K562 (cell line): ENCODE data around the gene IGLON5. TPM values are rescaled to one million over a fixed set of nuclear protein-coding genes. Genes with fewer than 3 reads are reported as not detected.

Source experiments
- BHLHE40 ChIP-seq: IDR thresholded peaks from 2 replicates; pipeline ENCODE4 v1.6.1; 2011; ENCODE audit warnings: low read length, improper control_type of control experiment
- CREB5 ChIP-seq: fragments of 250-450 bp; sonication (Bioruptor Pico); IDR thresholded peaks from 2 replicates; pipeline ENCODE4 v1.5.0; 2020; ENCODE audit warnings: mild to moderate bottlenecking
- EP400 ChIP-seq: fragments of 450-650 bp; IDR thresholded peaks from 2 replicates; pipeline ENCODE4 v1.6.1; 2017; ENCODE audit warnings: antibody characterized with exemption, mild to moderate bottlenecking, moderate library complexity
- EWSR1 ChIP-seq: fragments of 450-650 bp; IDR thresholded peaks from 2 replicates; pipeline ENCODE4 v1.6.1; 2018; ENCODE audit warnings: borderline replicate concordance, mild to moderate bottlenecking, low read depth, moderate library complexity; ENCODE audit not compliant: partially characterized antibody
- GTF2F1 ChIP-seq: IDR thresholded peaks from 2 replicates; pipeline ENCODE4 v1.6.1; 2011; ENCODE audit warnings: low read depth, low read length, improper control_type of control experiment
- HMGXB4 ChIP-seq: sonication (generic); formaldehyde crosslinking; IDR thresholded peaks from 2 replicates; pipeline ENCODE4 v1.8.1; 2023; ENCODE audit warnings: mild to moderate bottlenecking, missing genetic modification reagents
- KDM4B ChIP-seq, 2 experiments: fragments of 450-650 bp in 1 of 2; sonication (generic) in 1 of 2; IDR thresholded peaks; 2 replicates each; pipeline ENCODE4 v1.6.1; 2016 to 2017; ENCODE audit warnings: borderline replicate concordance in 2 of 2, antibody characterized with exemption in 1 of 2, low read depth in 1 of 2, mild to moderate bottlenecking in 1 of 2
- MAX ChIP-seq: sonication (generic); formaldehyde crosslinking; IDR thresholded peaks from 2 replicates; pipeline ENCODE4 v1.9.0; 2022; ENCODE audit warnings: mild to moderate bottlenecking, missing genetic modification reagents
- PHB2 ChIP-seq: fragments of 450-650 bp; IDR thresholded peaks from 2 replicates; pipeline ENCODE4 v1.6.1; 2017; ENCODE audit warnings: low read depth
- PTBP1 ChIP-seq: fragments of 200-400 bp; formaldehyde crosslinking; IDR thresholded peaks from 2 replicates; pipeline ENCODE4 v1.6.1; 2017; ENCODE audit warnings: low read depth, low read length
- PTTG1 ChIP-seq: fragments of 450-650 bp; IDR thresholded peaks from 2 replicates; pipeline ENCODE4 v1.6.1; 2016; ENCODE audit warnings: low read depth, mild to moderate bottlenecking, missing genetic modification characterization, missing compliant biosample characterization
- RBM39 ChIP-seq: fragments of 200-400 bp; formaldehyde crosslinking; optimal IDR thresholded peaks from 2 replicates; pipeline ENCODE3; 2018; ENCODE audit warnings: low read depth, low read length
- SRSF9 ChIP-seq: fragments of 200-400 bp; formaldehyde crosslinking; IDR thresholded peaks from 2 replicates; pipeline ENCODE4 v1.6.1; 2017; ENCODE audit warnings: low read depth, low read length, borderline replicate concordance
- TCFL5 ChIP-seq: fragments of 250-450 bp; sonication (Bioruptor Pico); conservative IDR thresholded peaks from 2 replicates; pipeline ENCODE4 v1.6.1; 2021; ENCODE audit warnings: mild to moderate bottlenecking, moderate library complexity, matching md5 sums
- TEAD2 ChIP-seq: fragments of 450-650 bp; IDR thresholded peaks from 2 replicates; pipeline ENCODE4 v1.6.1; 2016; ENCODE audit warnings: missing genetic modification characterization, control low read depth, missing compliant biosample characterization
- ZNF740 ChIP-seq, 3 experiments: fragments of 200-800 bp in 1 of 3; sonication (Bioruptor generic) in 1 of 3; sonication (generic) in 1 of 3; formaldehyde crosslinking in 1 of 3; IDR thresholded peaks; 2 replicates each; pipeline versions ENCODE4 v1.6.1 to v1.8.0; 2016 to 2022; ENCODE audit warnings: mild to moderate bottlenecking in 2 of 3, missing compliant biosample characterization in 2 of 3, missing genetic modification characterization in 2 of 3, missing genetic modification reagents in 1 of 3
- ZNF830 ChIP-seq: fragments of 250-450 bp; sonication (Bioruptor Pico); IDR thresholded peaks from 2 replicates; pipeline ENCODE4 v1.5.0; 2021; ENCODE audit warnings: mild to moderate bottlenecking
- polyA plus RNA-seq, 8 experiments: library from polyadenylated mRNA; depleted of rRNA in 4 of 8; stranded (reverse) in 5 of 8; unstranded in 3 of 8; fragments of >200 nt; fragmentation: Nextera tagmentation in 2 of 8; fragmentation: Illumina TruSeq in 1 of 8; extraction: Ambion mirVana in 2 of 8; extraction: Trizol in 1 of 8; gene quantifications; 2 replicates each; pipeline versions ENCODE4 v1.2.1 to v1.2.3, GENCODE V29; 2011 to 2014; ENCODE audit warnings: inconsistent platforms in 1 of 8, missing spikeins in 1 of 8
- total RNA-seq, 7 experiments: library from RNA; depleted of rRNA in 6 of 7; stranded (reverse); fragments of >200 nt in 6 of 7; fragmentation: Illumina TruSeq in 2 of 7; extraction: Trizol in 2 of 7; gene quantifications; 2 replicates each; pipeline versions ENCODE4 v1.2.1 to v1.2.3, GENCODE V29; 2011 to 2021; ENCODE audit warnings: low replicate concordance in 1 of 7

Gene IGLON5
- total and polyA plus RNA-seq, 9 of the 15 experiments (the other 6 are each of a cell fraction or from before 2014, with no cell fraction given) = 0.03 to 0.22 (median 0.14) TPM; not detected in 2

- TF ChIP-seq ZNF830 (CRISPR knock-in tag) (no peak), MAX (peak; percentile 61; the same call in 1 of the 2 replicates), HMGXB4 (CRISPR knock-in tag) (no peak), KDM4B (IDR thresholded peaks at IDR 0.05; ENCODE audit: borderline replicate concordance in 2 of 2, low read depth in 1 of 2) (0 out of 4 replicates have a peak, but pooled peaks of 1 of the 2 experiments have one; percentile 72), ZNF740 (CRISPR knock-in tag; IDR thresholded peaks at IDR 0.05) (0 out of 2 replicates have a peak, but pooled peaks have one; percentile 63), ZNF740 (tag; IDR thresholded peaks at IDR 0.05) (no peak; a peak in 1 of 4 replicates), TEAD2 (no peak), SRSF9 (no peak), BHLHE40 (peak; percentile 26; the same call in 1 of the 2 replicates), GTF2F1 (peak; percentile 34; the same call in 1 of the 2 replicates), RBM39 (no peak), PTTG1 (tag) (no peak), TCFL5 (CRISPR knock-in tag) (no peak), EP400 (peak; percentile 95), PTBP1 (no peak), CREB5 (CRISPR knock-in tag) (no peak), EWSR1 (no peak), PHB2 (no peak)
Measured at GRCh38 chr19:51367565-51368365, 56.3 kb downstream of the IGLON5 start (continued).
